ENCODE measurements around the gene GNAZ. TPM values are rescaled to one million over a fixed set of nuclear protein-coding genes. Genes with fewer than 3 reads are reported as not detected.

GNAZ gene
- total and polyA plus RNA-seq, 4 donors = 0.21 to 2.2 (median 0.38) TPM

DNA sequence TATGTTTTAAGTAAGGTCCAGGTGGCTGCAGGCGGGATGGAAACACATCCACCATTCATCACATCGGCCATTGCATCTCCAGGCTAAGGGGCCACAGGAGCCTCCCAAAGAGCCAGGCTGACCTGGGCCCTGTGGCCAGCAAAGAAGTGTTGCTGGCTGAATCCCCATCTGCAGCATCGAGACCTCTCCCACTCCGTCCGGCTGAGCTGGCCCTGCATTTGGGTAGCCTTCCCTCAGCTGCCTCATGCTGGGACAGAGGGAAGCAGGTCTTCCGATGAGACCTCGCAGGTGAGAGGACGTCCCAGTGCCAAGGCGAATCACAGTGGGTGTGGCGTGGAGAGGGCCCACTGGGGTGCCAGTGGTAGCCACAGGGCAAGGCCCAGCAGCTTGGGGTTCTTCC, 47.0 kb downstream of the GNAZ start:
- Histone ChIP-seq H3K9ac (ENCODE audit: low read depth in 1 of 2, low read length in 2 of 2) (no peak overlapping the region), H3K4me1 (ENCODE audit: control insufficient read depth in 4 of 4, insufficient read depth in 4 of 4, low read length in 3 of 4) (peaks cover 0 to 4% (median 0%) of the 10 kb centered on the region in 4 donors), H3K27ac (ENCODE audit: low read depth in 1 of 2, low read length in 2 of 2) (no peak overlapping the region), H3K36me3 (ENCODE audit: control insufficient read depth in 4 of 4, insufficient read depth in 3 of 4, low read depth in 1 of 4, low read length in 3 of 4) (no peaks in the 10 kb centered on the region), H3K9me3 (ENCODE audit: control insufficient read depth in 4 of 4, low read length in 3 of 4) (no peaks in the 10 kb centered on the region), H3K4me3 (ENCODE audit: low read depth in 1 of 3, low read length in 3 of 3) (no peak overlapping the region), H3K27me3 (ENCODE audit: control insufficient read depth in 4 of 4, insufficient read depth in 4 of 4, low read length in 3 of 4) (no peaks in the 10 kb centered on the region)
- no peak for DNase-seq (ENCODE audit: low spot score)
- 98% methylated on average over 10 of the region's 10 CpGs for WGBS
- TF ChIP-seq, protein P1, sequence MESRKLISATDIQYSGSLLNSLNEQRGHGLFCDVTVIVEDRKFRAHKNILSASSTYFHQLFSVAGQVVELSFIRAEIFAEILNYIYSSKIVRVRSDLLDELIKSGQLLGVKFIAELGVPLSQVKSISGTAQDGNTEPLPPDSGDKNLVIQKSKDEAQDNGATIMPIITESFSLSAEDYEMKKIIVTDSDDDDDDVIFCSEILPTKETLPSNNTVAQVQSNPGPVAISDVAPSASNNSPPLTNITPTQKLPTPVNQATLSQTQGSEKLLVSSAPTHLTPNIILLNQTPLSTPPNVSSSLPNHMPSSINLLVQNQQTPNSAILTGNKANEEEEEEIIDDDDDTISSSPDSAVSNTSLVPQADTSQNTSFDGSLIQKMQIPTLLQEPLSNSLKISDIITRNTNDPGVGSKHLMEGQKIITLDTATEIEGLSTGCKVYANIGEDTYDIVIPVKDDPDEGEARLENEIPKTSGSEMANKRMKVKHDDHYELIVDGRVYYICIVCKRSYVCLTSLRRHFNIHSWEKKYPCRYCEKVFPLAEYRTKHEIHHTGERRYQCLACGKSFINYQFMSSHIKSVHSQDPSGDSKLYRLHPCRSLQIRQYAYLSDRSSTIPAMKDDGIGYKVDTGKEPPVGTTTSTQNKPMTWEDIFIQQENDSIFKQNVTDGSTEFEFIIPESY (IDR thresholded peaks at IDR 0.05) = no peak
- TF ChIP-seq RAD21 (IDR thresholded peaks at IDR 0.05) (no peak), FOXA1 (IDR thresholded peaks at IDR 0.05) (no peak), YY1 (IDR thresholded peaks at IDR 0.05) (no peak), SP1 (IDR thresholded peaks at IDR 0.05) (no peak), TAF1 (conservative IDR thresholded peaks at IDR 0.05) (no peak), RXRA (IDR thresholded peaks at IDR 0.05) (no peak), NR2F2 (IDR thresholded peaks at IDR 0.05) (no peak), GABPA (IDR thresholded peaks at IDR 0.05 in 1 of 2, conservative IDR thresholded peaks at IDR 0.05 in 1 of 2) (no peak), HNF4G (IDR thresholded peaks at IDR 0.05) (no peak), JUND (IDR thresholded peaks at IDR 0.05) (no peak), EGR1 (IDR thresholded peaks at IDR 0.05; ENCODE audit: low read depth in 2 of 2) (no peak), HNF4A (conservative IDR thresholded peaks at IDR 0.05) (no peak), FOXA2 (IDR thresholded peaks at IDR 0.05) (no peak)
- TF ChIP-seq, protein P2, sequence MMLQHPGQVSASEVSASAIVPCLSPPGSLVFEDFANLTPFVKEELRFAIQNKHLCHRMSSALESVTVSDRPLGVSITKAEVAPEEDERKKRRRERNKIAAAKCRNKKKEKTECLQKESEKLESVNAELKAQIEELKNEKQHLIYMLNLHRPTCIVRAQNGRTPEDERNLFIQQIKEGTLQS (IDR thresholded peaks at IDR 0.05) = no peak
- TF ChIP-seq, protein P3, sequence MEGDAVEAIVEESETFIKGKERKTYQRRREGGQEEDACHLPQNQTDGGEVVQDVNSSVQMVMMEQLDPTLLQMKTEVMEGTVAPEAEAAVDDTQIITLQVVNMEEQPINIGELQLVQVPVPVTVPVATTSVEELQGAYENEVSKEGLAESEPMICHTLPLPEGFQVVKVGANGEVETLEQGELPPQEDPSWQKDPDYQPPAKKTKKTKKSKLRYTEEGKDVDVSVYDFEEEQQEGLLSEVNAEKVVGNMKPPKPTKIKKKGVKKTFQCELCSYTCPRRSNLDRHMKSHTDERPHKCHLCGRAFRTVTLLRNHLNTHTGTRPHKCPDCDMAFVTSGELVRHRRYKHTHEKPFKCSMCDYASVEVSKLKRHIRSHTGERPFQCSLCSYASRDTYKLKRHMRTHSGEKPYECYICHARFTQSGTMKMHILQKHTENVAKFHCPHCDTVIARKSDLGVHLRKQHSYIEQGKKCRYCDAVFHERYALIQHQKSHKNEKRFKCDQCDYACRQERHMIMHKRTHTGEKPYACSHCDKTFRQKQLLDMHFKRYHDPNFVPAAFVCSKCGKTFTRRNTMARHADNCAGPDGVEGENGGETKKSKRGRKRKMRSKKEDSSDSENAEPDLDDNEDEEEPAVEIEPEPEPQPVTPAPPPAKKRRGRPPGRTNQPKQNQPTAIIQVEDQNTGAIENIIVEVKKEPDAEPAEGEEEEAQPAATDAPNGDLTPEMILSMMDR (IDR thresholded peaks at IDR 0.05; ENCODE audit: low read depth, low read length, missing input control) = no peak
- TF ChIP-seq, protein P4, sequence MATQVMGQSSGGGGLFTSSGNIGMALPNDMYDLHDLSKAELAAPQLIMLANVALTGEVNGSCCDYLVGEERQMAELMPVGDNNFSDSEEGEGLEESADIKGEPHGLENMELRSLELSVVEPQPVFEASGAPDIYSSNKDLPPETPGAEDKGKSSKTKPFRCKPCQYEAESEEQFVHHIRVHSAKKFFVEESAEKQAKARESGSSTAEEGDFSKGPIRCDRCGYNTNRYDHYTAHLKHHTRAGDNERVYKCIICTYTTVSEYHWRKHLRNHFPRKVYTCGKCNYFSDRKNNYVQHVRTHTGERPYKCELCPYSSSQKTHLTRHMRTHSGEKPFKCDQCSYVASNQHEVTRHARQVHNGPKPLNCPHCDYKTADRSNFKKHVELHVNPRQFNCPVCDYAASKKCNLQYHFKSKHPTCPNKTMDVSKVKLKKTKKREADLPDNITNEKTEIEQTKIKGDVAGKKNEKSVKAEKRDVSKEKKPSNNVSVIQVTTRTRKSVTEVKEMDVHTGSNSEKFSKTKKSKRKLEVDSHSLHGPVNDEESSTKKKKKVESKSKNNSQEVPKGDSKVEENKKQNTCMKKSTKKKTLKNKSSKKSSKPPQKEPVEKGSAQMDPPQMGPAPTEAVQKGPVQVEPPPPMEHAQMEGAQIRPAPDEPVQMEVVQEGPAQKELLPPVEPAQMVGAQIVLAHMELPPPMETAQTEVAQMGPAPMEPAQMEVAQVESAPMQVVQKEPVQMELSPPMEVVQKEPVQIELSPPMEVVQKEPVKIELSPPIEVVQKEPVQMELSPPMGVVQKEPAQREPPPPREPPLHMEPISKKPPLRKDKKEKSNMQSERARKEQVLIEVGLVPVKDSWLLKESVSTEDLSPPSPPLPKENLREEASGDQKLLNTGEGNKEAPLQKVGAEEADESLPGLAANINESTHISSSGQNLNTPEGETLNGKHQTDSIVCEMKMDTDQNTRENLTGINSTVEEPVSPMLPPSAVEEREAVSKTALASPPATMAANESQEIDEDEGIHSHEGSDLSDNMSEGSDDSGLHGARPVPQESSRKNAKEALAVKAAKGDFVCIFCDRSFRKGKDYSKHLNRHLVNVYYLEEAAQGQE (IDR thresholded peaks at IDR 0.05) = no peak
- TF ChIP-seq, protein P5, sequence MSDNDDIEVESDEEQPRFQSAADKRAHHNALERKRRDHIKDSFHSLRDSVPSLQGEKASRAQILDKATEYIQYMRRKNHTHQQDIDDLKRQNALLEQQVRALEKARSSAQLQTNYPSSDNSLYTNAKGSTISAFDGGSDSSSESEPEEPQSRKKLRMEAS (IDR thresholded peaks at IDR 0.05) = no peak
